Transverse colon (tissue), 4 donors: Measurements from ENCODE around the gene OLA1. TPM values are rescaled to one million over a fixed set of nuclear protein-coding genes. Genes with fewer than 3 reads are reported as not detected.

Experiments used
- DNase-seq: peaks from one replicate; pipeline ENCODE4 v3.0.0-alpha.2; 2019
- H3K27ac ChIP-seq, 4 donors: fragments of 200-600 bp; sonication (generic); 2 replicates each; pipeline ENCODE4 v1.5.1; 2016 to 2018; ENCODE audit warnings: inconsistent platforms in 4 of 4
- H3K27me3 ChIP-seq: fragments of 200-600 bp; sonication (generic); 2 replicates; pipeline ENCODE4 v1.5.1; 2017; ENCODE audit warnings: inconsistent platforms
- H3K36me3 ChIP-seq, 4 donors: fragments of 200-600 bp; sonication (generic); 2 replicates each; pipeline ENCODE4 v1.5.1; 2017 to 2019; ENCODE audit warnings: inconsistent platforms in 4 of 4
- H3K4me1 ChIP-seq, 4 donors: fragments of 200-600 bp; sonication (generic); 2 replicates each; pipeline ENCODE4 v1.5.1; 2017 to 2020; ENCODE audit warnings: inconsistent platforms in 4 of 4
- H3K4me3 ChIP-seq, 4 donors: fragments of 200-600 bp; sonication (generic); 1 replicate in 1 of 4; 2 replicates in 3 of 4; pipeline versions ENCODE4 v1.5.1 to v1.6.1; 2017 to 2019; ENCODE audit warnings: inconsistent platforms in 4 of 4
- H3K9me3 ChIP-seq, 2 donors: fragments of 200-600 bp; sonication (generic); 2 replicates each; pipeline ENCODE4 v1.5.1; 2017 to 2019; ENCODE audit warnings: inconsistent platforms in 2 of 2
- CTCF ChIP-seq, 5 experiments: fragments of 200-600 bp in 3 of 5; fragments of 450-650 bp in 2 of 5; sonication (generic) in 3 of 5; IDR thresholded peaks; 1 replicate in 2 of 5; 2 replicates in 3 of 5; pipeline ENCODE4 v1.5.1; 2016 to 2017; ENCODE audit warnings: antibody characterized with exemption in 5 of 5, inconsistent platforms in 3 of 5, mild to moderate bottlenecking in 2 of 5, moderate library complexity in 1 of 5
- EP300 ChIP-seq: sonication (generic); formaldehyde crosslinking; IDR thresholded peaks from one replicate; pipeline ENCODE4 v1.6.1; 2017; ENCODE audit warnings: antibody characterized with exemption, low read depth
- POLR2A ChIP-seq: fragments of 450-650 bp; IDR thresholded peaks from one replicate; pipeline ENCODE4 v1.6.1; 2016; ENCODE audit warnings: antibody characterized with exemption, mild to moderate bottlenecking, moderate library complexity
- POLR2AphosphoS5 ChIP-seq, 3 donors: sonication (generic); formaldehyde crosslinking; IDR thresholded peaks; one replicate each; pipeline ENCODE4 v1.6.1; 2016; ENCODE audit warnings: antibody characterized with exemption in 3 of 3
- WGBS, 2 donors: methylation state at CpG; one replicate each; pipeline ENCODE4 v1.1.5; 2018; ENCODE audit warnings: low coverage in 1 of 2; 5-methylcytosine and 5-hydroxymethylcytosine counted together
- in situ Hi-C, 4 donors: fragments of 200-750 bp; cut with MboI; loops; one replicate each; pipeline versions ENCODE4 v1.15.0 to v1.15.1; 2017; ENCODE audit warnings: low sequenced_read_pairs in 3 of 4, low pct_ligation_motif_present in 1 of 4, low pct_unique_long_range_greater_than_20kb in 1 of 4
- intact Hi-C: fragments of 100-400 bp; cut with DNase I; formaldehyde crosslinking; loops from one replicate; pipeline ENCODE4 v1.15.1; 2023; ENCODE audit warnings: low total_unique reads
- total RNA-seq, 4 donors: library from RNA; depleted of rRNA; stranded (reverse); fragments of >200 nt; gene quantifications; one replicate each; pipeline ENCODE4 v1.1.0, GENCODE V29; 2016

OLA1 gene
- total RNA-seq, 4 donors from 2014 or later: 6.7 to 47.7 (median 37.1) TPM

GRCh38 chr2:174121612-174122011 lies 126.7 kb downstream of the OLA1 start:
- H3K4me3 ChIP-seq: no peak overlapping the region
- H3K27ac ChIP-seq: no peak overlapping the region
- in situ Hi-C loops: no loop called here
- TF ChIP-seq POLR2A (no peak), EP300 (no peak), CTCF (IDR thresholded peaks at IDR 0.05) (no peak), POLR2AphosphoS5 (IDR thresholded peaks at IDR 0.05) (no peak)
- no peak for DNase-seq
- 92 to 96% methylated on average over 2 of the region's 2 CpGs for WGBS, 2 donors
- H3K4me1 ChIP-seq: no peaks in the 10 kb centered on the region
- no peaks in the 10 kb centered on the region for H3K27me3 ChIP-seq
- no peaks in the 10 kb centered on the region for H3K36me3 ChIP-seq
- intact Hi-C loops: no loop called here
- H3K9me3 ChIP-seq: no peaks in the 10 kb centered on the region

- WGBS, 2 donors: 79 to 85% methylated on average over 2 of the region's 2 CpGs
- TF ChIP-seq POLR2A (no peak), POLR2AphosphoS5 (IDR thresholded peaks at IDR 0.05) (no peak), CTCF (IDR thresholded peaks at IDR 0.05) (no peak), EP300 (no peak)
- intact Hi-C loops (no loop called here), in situ Hi-C loops (no loop called here)
- no peak for DNase-seq
- H3K9me3 ChIP-seq: no peaks in the 10 kb centered on the region
- no peaks in the 10 kb centered on the region for H3K4me1 ChIP-seq
- no peaks in the 10 kb centered on the region for H3K27me3 ChIP-seq
- H3K4me3 ChIP-seq: no peak overlapping the region
- H3K36me3 ChIP-seq: no peaks in the 10 kb centered on the region
- no peak overlapping the region for H3K27ac ChIP-seq
These were observed 127.2 kb downstream of the OLA1 start for GRCh38 chr2:174121175-174121574.

- in situ Hi-C loops (no loop called here), intact Hi-C loops (no loop called here)
- no peaks in the 10 kb centered on the region for H3K4me1 ChIP-seq
- H3K36me3 ChIP-seq: no peaks in the 10 kb centered on the region
- H3K4me3 ChIP-seq: no peak overlapping the region
- H3K9me3 ChIP-seq: no peaks in the 10 kb centered on the region
- no peak overlapping the region for H3K27ac ChIP-seq
- WGBS, 2 donors: 73 to 75% methylated on average over 2 of the region's 2 CpGs
- DNase-seq: no peak
- H3K27me3 ChIP-seq: no peaks in the 10 kb centered on the region
- TF ChIP-seq CTCF (IDR thresholded peaks at IDR 0.05): no peak
- no peak for TF ChIP-seq POLR2AphosphoS5 (IDR thresholded peaks at IDR 0.05)
- no peak for TF ChIP-seq EP300
- no peak for TF ChIP-seq POLR2A
These were observed 128.0 kb downstream of the OLA1 start for GRCh38 chr2:174120346-174120745.

- no peak for DNase-seq
- Histone ChIP-seq H3K27ac (no peak overlapping the region), H3K4me3 (no peak overlapping the region), H3K4me1 (no peaks in the 10 kb centered on the region), H3K9me3 (no peaks in the 10 kb centered on the region), H3K36me3 (no peaks in the 10 kb centered on the region), H3K27me3 (no peaks in the 10 kb centered on the region)
- in situ Hi-C loops: no loop called here
- TF ChIP-seq CTCF (IDR thresholded peaks at IDR 0.05): no peak
- TF ChIP-seq EP300: no peak
- TF ChIP-seq POLR2A: no peak
- no peak for TF ChIP-seq POLR2AphosphoS5 (IDR thresholded peaks at IDR 0.05)
- WGBS, 2 donors: 76% methylated on average over 3 to 9 of the region's 9 CpGs
- intact Hi-C loops: no loop called here
These were observed 130.1 kb downstream of the OLA1 start for GRCh38 chr2:174117951-174118930.
